Esophagus mucosa (tissue), 1 donor: Measurements from ENCODE around the gene MFAP4. TPM values are rescaled to one million over a fixed set of nuclear protein-coding genes. Genes with fewer than 3 reads are reported as not detected.

ENCODE experiments used
- total RNA-seq: library from RNA; stranded (reverse); gene quantifications from one replicate; pipeline ENCODE4 v1.2.4, GENCODE V29; 2023
- donor health status: DM: yes; HTN: yes; CAD: no.

MFAP4 gene
- total RNA-seq, 1 donor from 2014 or later = 5.2 TPM

Other genes starting within 250 kb of the MFAP4 start
- gene EPN2, start 149.8 kb downstream of the MFAP4 start, total RNA-seq = 68.3 TPM
- 12.7 TPM for gene B9D1, start 24.5 kb downstream of the MFAP4 start, total RNA-seq
- 35.2 TPM for gene MAPK7, start 8.7 kb downstream of the MFAP4 start, total RNA-seq
- 1.1 TPM for gene RNF112, start 24.0 kb upstream of the MFAP4 start, total RNA-seq
- 2.7 TPM for gene SLC47A1, start 146.7 kb upstream of the MFAP4 start, total RNA-seq